ENCODE measurements around the gene BABAM1. TPM values are rescaled to one million over a fixed set of nuclear protein-coding genes. Genes with fewer than 3 reads are reported as not detected.

The BABAM1 gene
- total and polyA plus RNA-seq, 9 of the 15 experiments (the other 6 are each of a cell fraction or from before 2014, with no cell fraction given), result 14.7 to 160 (median 113) TPM

DNA sequence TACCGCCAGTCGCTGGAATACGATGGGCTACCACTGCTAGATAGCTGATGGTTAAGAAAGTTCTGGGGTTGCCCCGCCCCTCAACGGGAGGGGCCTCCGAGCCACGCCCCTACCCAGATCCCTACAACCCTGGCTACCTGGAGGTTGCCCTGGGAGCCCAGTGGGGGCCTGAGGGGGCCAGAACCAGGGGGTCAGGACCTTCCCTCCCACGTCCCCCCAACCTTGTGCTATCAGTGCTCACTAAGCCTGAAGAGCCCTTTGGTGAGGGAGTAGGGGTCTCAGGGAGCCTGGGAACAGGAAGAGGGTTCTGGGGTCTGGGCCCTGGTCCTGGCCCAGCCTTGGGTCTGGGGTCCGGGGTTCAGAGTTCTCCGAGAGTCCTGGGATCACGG is 32.3 kb upstream of the BABAM1 start (continued):
- TF ChIP-seq, protein P1, sequence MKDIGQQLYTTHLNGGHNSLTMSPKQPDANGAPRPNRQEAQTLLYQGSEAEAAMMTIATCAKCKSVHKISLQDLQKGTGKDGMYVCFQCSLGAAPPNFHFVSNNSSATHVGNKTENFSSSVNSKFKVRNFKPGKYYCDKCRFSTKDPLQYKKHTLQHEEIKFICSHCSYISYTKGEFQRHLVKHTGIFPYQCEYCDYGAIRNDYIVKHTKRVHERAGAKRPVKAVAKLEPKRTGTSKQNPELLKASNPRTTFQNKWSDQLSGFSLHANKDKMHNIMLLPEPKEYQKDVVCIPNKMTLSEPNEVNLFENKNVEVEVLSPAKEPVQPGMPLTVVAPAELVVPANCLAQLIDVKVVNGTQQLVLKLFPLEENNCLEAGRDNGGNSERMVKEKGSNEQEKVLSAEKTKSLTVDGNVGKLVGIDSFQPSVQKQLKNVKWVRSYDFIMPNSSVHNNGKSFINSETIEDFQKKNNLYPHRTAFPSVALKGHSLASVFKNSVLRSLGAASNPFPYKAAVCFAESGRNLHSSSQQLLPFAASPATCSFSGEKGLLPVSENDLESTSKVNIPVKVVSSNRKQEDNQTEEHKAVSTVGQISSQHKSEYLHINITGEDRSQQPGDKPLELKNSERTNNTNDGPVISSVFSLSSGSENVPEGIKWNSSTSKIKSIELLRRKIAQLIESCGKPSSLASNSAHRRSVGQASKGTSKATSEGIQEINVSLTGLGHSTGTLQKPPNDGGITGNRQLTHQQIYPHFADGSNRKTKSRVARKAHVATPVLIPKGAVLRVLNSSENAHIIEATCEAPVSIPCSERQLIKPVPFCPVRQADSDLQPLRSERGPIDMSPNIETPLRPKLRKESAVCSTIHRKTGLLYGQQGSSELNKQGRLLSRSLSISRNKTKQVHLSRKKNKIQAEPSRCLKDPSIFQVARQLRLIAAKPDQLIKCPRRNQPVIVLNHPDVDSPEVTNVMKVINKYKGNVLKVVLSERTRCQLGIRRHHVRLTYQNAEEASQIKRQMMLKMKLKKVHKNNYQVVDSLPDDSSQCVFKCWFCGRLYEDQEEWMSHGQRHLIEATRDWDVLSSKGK (CRISPR knock-in tag; IDR thresholded peaks at IDR 0.05), result no peak
- no peak for TF ChIP-seq CC2D1A (IDR thresholded peaks at IDR 0.05)
- no peak for TF ChIP-seq ZNF76 (CRISPR knock-in tag; IDR thresholded peaks at IDR 0.05; ENCODE audit: borderline replicate concordance)
- TF ChIP-seq XRCC5 (IDR thresholded peaks at IDR 0.05; ENCODE audit: low read depth, low read length), result no peak
- TF ChIP-seq, protein P2, sequence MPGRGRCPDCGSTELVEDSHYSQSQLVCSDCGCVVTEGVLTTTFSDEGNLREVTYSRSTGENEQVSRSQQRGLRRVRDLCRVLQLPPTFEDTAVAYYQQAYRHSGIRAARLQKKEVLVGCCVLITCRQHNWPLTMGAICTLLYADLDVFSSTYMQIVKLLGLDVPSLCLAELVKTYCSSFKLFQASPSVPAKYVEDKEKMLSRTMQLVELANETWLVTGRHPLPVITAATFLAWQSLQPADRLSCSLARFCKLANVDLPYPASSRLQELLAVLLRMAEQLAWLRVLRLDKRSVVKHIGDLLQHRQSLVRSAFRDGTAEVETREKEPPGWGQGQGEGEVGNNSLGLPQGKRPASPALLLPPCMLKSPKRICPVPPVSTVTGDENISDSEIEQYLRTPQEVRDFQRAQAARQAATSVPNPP (IDR thresholded peaks at IDR 0.05; ENCODE audit: borderline replicate concordance, insufficient read depth, insufficient read length), result no peak
- TF ChIP-seq, protein P3, sequence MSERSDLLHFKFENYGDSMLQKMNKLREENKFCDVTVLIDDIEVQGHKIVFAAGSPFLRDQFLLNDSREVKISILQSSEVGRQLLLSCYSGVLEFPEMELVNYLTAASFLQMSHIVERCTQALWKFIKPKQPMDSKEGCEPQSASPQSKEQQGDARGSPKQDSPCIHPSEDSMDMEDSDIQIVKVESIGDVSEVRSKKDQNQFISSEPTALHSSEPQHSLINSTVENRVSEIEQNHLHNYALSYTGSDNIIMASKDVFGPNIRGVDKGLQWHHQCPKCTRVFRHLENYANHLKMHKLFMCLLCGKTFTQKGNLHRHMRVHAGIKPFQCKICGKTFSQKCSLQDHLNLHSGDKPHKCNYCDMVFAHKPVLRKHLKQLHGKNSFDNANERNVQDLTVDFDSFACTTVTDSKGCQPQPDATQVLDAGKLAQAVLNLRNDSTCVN (CRISPR knock-in tag; IDR thresholded peaks at IDR 0.05), result no peak
- no peak for TF ChIP-seq ZFPM2 (CRISPR knock-in tag; IDR thresholded peaks at IDR 0.05)
- no peak for TF ChIP-seq BMI1 (IDR thresholded peaks at IDR 0.05; ENCODE audit: low read length)
- TF ChIP-seq EHMT2 (IDR thresholded peaks at IDR 0.05), result no peak
- no peak for TF ChIP-seq MEIS2 (IDR thresholded peaks at IDR 0.05; ENCODE audit: partially characterized antibody)
- no peak for TF ChIP-seq ZNF224 (CRISPR knock-in tag; IDR thresholded peaks at IDR 0.05)
- no peak for TF ChIP-seq ZEB2 (IDR thresholded peaks at IDR 0.05)
- no peak for TF ChIP-seq SMARCA4 (IDR thresholded peaks at IDR 0.05)
- TF ChIP-seq ZNF436 (CRISPR knock-in tag; IDR thresholded peaks at IDR 0.05), result no peak
- TF ChIP-seq CTBP1 (IDR thresholded peaks at IDR 0.05; ENCODE audit: borderline replicate concordance), result no peak
- TF ChIP-seq FOSL1 (tag; conservative IDR thresholded peaks at IDR 0.05), result no peak
- no peak for TF ChIP-seq CBFA2T2 (conservative IDR thresholded peaks at IDR 0.05)
- TF ChIP-seq, protein P4, sequence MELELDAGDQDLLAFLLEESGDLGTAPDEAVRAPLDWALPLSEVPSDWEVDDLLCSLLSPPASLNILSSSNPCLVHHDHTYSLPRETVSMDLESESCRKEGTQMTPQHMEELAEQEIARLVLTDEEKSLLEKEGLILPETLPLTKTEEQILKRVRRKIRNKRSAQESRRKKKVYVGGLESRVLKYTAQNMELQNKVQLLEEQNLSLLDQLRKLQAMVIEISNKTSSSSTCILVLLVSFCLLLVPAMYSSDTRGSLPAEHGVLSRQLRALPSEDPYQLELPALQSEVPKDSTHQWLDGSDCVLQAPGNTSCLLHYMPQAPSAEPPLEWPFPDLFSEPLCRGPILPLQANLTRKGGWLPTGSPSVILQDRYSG (tag; conservative IDR thresholded peaks at IDR 0.05; ENCODE audit: low read depth), result no peak

Measured in K562 (cell line).